ENCODE data around the gene KCNG2. TPM values are rescaled to one million over a fixed set of nuclear protein-coding genes. Genes with fewer than 3 reads are reported as not detected.

The KCNG2 gene
- total and polyA plus RNA-seq, 2 experiments from 2014 or later: 0.13 to 0.52 TPM

GRCh38 chr18:79795446-79795845 lies 2.3 kb upstream of the KCNG2 start:
- peaks cover 45% of the 10 kb centered on the region for H3K27me3 ChIP-seq (ENCODE audit: insufficient read depth)
- DNase-seq (ENCODE audit: low spot score): no peak

DNA sequence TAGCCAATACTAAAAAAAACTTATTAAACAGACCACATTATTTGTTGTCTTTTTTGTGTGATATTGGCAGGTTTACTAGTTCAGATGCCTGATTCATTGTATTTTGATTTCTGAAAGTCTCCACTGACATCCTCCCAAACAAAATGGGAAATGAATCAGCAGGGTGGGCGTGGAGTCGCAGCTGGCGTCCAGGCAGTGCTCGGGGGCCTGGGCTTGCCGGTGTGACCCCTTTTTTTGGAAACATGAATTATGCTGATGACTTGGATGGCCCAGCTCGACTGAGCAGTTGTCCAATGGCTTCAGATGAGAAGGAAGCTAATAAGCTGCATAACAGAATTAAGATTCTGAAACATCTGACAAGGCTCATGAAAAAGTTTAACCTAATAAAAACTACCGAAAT lies 1.7 kb upstream of the KCNG2 start:
- Histone ChIP-seq H3K4me1 (ENCODE audit: insufficient read depth) (peaks cover 10% of the 10 kb centered on the region; the same call in 1 of the 2 replicates), H3K9me2 (ENCODE audit: insufficient read depth) (no peaks in the 10 kb centered on the region), H3F3A (replicated peaks; ENCODE audit: low read depth) (no peaks in the 10 kb centered on the region), H3K27ac (ENCODE audit: low read depth) (no peak overlapping the region), H3K27me3 (ENCODE audit: insufficient read depth) (peaks cover 45% of the 10 kb centered on the region), H4K20me1 (replicated peaks; ENCODE audit: insufficient read depth) (0 out of 2 replicates have a peak, but pooled peaks cover 3% of the 10 kb centered on the region), H3K79me2 (replicated peaks; ENCODE audit: insufficient read depth) (no peaks in the 10 kb centered on the region), H3K36me3 (ENCODE audit: insufficient read depth) (no peaks in the 10 kb centered on the region), H3K4me2 (no peak overlapping the region), H2AFZ (no peak overlapping the region), H3K4me3 (no peak overlapping the region)
- Mint-ChIP-seq H3K4me3 (no peak overlapping the region), H3K36me3 (ENCODE audit: low read depth) (no peaks in the 10 kb centered on the region; the same call in 2 of the 3 replicates), H3K4me1 (peaks cover 10% of the 10 kb centered on the region), H3K27ac (no peak overlapping the region), H3K27me3 (ENCODE audit: insufficient read depth, low read depth, poor library complexity) (peaks cover 44% of the 10 kb centered on the region), H3K9me3 (no peaks in the 10 kb centered on the region)
- ATAC-seq (no peak), DNase-seq (ENCODE audit: low spot score) (no peak)
- TF ChIP-seq EZH2phosphoT487 (IDR thresholded peaks at IDR 0.05; ENCODE audit: unreplicated experiment) (no peak), STAT1 (IDR thresholded peaks at IDR 0.05; ENCODE audit: unreplicated experiment) (no peak), ETS1 (IDR thresholded peaks at IDR 0.05) (no peak), EZH2 (IDR thresholded peaks at IDR 0.05; ENCODE audit: low read depth, unreplicated experiment) (no peak)
- TF ChIP-seq, protein P1, sequence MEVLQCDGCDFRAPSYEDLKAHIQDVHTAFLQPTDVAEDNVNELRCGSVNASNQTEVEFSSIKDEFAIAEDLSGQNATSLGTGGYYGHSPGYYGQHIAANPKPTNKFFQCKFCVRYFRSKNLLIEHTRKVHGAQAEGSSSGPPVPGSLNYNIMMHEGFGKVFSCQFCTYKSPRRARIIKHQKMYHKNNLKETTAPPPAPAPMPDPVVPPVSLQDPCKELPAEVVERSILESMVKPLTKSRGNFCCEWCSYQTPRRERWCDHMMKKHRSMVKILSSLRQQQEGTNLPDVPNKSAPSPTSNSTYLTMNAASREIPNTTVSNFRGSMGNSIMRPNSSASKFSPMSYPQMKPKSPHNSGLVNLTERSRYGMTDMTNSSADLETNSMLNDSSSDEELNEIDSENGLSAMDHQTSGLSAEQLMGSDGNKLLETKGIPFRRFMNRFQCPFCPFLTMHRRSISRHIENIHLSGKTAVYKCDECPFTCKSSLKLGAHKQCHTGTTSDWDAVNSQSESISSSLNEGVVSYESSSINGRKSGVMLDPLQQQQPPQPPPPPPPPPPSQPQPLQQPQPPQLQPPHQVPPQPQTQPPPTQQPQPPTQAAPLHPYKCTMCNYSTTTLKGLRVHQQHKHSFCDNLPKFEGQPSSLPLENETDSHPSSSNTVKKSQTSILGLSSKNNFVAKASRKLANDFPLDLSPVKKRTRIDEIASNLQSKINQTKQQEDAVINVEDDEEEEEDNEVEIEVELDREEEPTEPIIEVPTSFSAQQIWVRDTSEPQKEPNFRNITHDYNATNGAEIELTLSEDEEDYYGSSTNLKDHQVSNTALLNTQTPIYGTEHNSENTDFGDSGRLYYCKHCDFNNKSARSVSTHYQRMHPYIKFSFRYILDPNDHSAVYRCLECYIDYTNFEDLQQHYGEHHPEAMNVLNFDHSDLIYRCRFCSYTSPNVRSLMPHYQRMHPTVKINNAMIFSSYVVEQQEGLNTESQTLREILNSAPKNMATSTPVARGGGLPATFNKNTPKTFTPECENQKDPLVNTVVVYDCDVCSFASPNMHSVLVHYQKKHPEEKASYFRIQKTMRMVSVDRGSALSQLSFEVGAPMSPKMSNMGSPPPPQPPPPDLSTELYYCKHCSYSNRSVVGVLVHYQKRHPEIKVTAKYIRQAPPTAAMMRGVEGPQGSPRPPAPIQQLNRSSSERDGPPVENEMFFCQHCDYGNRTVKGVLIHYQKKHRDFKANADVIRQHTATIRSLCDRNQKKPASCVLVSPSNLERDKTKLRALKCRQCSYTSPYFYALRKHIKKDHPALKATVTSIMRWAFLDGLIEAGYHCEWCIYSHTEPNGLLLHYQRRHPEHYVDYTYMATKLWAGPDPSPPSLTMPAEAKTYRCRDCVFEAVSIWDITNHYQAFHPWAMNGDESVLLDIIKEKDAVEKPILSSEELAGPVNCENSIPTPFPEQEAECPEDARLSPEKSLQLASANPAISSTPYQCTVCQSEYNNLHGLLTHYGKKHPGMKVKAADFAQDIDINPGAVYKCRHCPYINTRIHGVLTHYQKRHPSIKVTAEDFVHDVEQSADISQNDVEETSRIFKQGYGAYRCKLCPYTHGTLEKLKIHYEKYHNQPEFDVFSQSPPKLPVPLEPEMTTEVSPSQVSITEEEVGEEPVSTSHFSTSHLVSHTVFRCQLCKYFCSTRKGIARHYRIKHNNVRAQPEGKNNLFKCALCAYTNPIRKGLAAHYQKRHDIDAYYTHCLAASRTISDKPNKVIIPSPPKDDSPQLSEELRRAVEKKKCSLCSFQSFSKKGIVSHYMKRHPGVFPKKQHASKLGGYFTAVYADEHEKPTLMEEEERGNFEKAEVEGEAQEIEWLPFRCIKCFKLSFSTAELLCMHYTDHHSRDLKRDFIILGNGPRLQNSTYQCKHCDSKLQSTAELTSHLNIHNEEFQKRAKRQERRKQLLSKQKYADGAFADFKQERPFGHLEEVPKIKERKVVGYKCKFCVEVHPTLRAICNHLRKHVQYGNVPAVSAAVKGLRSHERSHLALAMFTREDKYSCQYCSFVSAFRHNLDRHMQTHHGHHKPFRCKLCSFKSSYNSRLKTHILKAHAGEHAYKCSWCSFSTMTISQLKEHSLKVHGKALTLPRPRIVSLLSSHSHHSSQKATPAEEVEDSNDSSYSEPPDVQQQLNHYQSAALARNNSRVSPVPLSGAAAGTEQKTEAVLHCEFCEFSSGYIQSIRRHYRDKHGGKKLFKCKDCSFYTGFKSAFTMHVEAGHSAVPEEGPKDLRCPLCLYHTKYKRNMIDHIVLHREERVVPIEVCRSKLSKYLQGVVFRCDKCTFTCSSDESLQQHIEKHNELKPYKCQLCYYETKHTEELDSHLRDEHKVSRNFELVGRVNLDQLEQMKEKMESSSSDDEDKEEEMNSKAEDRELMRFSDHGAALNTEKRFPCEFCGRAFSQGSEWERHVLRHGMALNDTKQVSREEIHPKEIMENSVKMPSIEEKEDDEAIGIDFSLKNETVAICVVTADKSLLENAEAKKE (CRISPR knock-in tag; IDR thresholded peaks at IDR 0.05): no peak

More at GRCh38 chr18:79795446-79795845, 2.3 kb upstream of the KCNG2 start:
- peaks cover 44% of the 10 kb centered on the region for H3K27me3 Mint-ChIP-seq (ENCODE audit: insufficient read depth, low read depth, poor library complexity)
- Histone ChIP-seq H2AFZ (no peak overlapping the region), H3F3A (replicated peaks; ENCODE audit: low read depth) (no peaks in the 10 kb centered on the region), H3K36me3 (ENCODE audit: insufficient read depth) (no peaks in the 10 kb centered on the region), H3K9me2 (ENCODE audit: insufficient read depth) (no peaks in the 10 kb centered on the region), H3K4me1 (ENCODE audit: insufficient read depth) (peaks cover 10% of the 10 kb centered on the region; the same call in 1 of the 2 replicates), H3K4me2 (no peak overlapping the region), H3K4me3 (no peak overlapping the region), H4K20me1 (replicated peaks; ENCODE audit: insufficient read depth) (0 out of 2 replicates have a peak, but pooled peaks cover 3% of the 10 kb centered on the region), H3K79me2 (replicated peaks; ENCODE audit: insufficient read depth) (no peaks in the 10 kb centered on the region), H3K27ac (ENCODE audit: low read depth) (no peak overlapping the region)
- no peak overlapping the region for H3K4me3 Mint-ChIP-seq
- H3K27ac Mint-ChIP-seq: no peak overlapping the region
- H3K36me3 Mint-ChIP-seq (ENCODE audit: low read depth): no peaks in the 10 kb centered on the region; the same call in 2 of the 3 replicates
- TF ChIP-seq JUNB (IDR thresholded peaks at IDR 0.05; ENCODE audit: unreplicated experiment): no peak
- TF ChIP-seq POLR2AphosphoS5 (IDR thresholded peaks at IDR 0.05; ENCODE audit: low read depth): no peak
- TF ChIP-seq NANOG (IDR thresholded peaks at IDR 0.05; ENCODE audit: borderline replicate concordance): no peak
- no peak for TF ChIP-seq EZH2phosphoT487 (IDR thresholded peaks at IDR 0.05; ENCODE audit: unreplicated experiment)
- no peak for TF ChIP-seq CTCF (conservative IDR thresholded peaks at IDR 0.05; ENCODE audit: low read depth in 2 of 2)
- no peak for TF ChIP-seq STAT1 (IDR thresholded peaks at IDR 0.05; ENCODE audit: unreplicated experiment)
- TF ChIP-seq CREB1 (CRISPR knock-in tag; IDR thresholded peaks at IDR 0.05; ENCODE audit: low read depth): no peak
- no peak for TF ChIP-seq ZNF331 (CRISPR knock-in tag; IDR thresholded peaks at IDR 0.05; ENCODE audit: low read depth)
- peaks cover 10% of the 10 kb centered on the region for H3K4me1 Mint-ChIP-seq
- no peaks in the 10 kb centered on the region for H3K9me3 Mint-ChIP-seq
- no peak for ATAC-seq

Data from GM23338 (cell line).